Suprapubic skin (tissue), 4 donors: Measurements from ENCODE around the gene GATA6. TPM values are rescaled to one million over a fixed set of nuclear protein-coding genes. Genes with fewer than 3 reads are reported as not detected.

Experiments
- DNase-seq, 2 donors: peaks; one replicate each; pipeline ENCODE4 v3.0.0-alpha.2; 2019; ENCODE audit warnings: low spot score in 2 of 2
- H3K27ac ChIP-seq: fragments of 200-600 bp; sonication (generic); one replicate; pipeline ENCODE4 v1.5.1; 2019
- H3K27me3 ChIP-seq: fragments of 200-600 bp; sonication (generic); one replicate; pipeline ENCODE4 v1.5.1; 2019
- H3K36me3 ChIP-seq: fragments of 200-600 bp; sonication (generic); one replicate; pipeline ENCODE4 v1.5.1; 2019
- H3K4me1 ChIP-seq: fragments of 200-600 bp; sonication (generic); one replicate; pipeline ENCODE4 v1.5.1; 2019
- H3K4me3 ChIP-seq: fragments of 200-600 bp; sonication (generic); one replicate; pipeline ENCODE4 v1.5.1; 2019; ENCODE audit warnings: mild to moderate bottlenecking
- H3K9me3 ChIP-seq: fragments of 200-600 bp; sonication (generic); one replicate; pipeline ENCODE4 v1.5.1; 2019
- EP300 ChIP-seq: sonication (generic); formaldehyde crosslinking; IDR thresholded peaks from one replicate; pipeline ENCODE4 v1.6.1; 2017; ENCODE audit warnings: antibody characterized with exemption
- POLR2A ChIP-seq, 2 donors: fragments of 450-650 bp; IDR thresholded peaks; one replicate each; pipeline ENCODE4 v1.6.1; 2017; ENCODE audit warnings: antibody characterized with exemption in 2 of 2, mild to moderate bottlenecking in 2 of 2, moderate library complexity in 2 of 2
- POLR2AphosphoS5 ChIP-seq, 3 donors: sonication (generic); formaldehyde crosslinking; IDR thresholded peaks; one replicate each; pipeline ENCODE4 v1.6.1; 2017; ENCODE audit warnings: antibody characterized with exemption in 3 of 3
- WGBS: methylation state at CpG from one replicate; pipeline ENCODE4 v1.1.5; 2018; 5-methylcytosine and 5-hydroxymethylcytosine counted together
- total RNA-seq, 4 donors: library from RNA; depleted of rRNA; stranded (reverse); fragments of >200 nt; gene quantifications; one replicate each; pipeline ENCODE4 v1.1.0, GENCODE V29; 2016
- TF ChIP-seq, protein P1 (sequence below), 2 donors: fragments of 200-600 bp in 1 of 2; fragments of 450-650 bp in 1 of 2; sonication (generic) in 1 of 2; IDR thresholded peaks; one replicate each; pipeline ENCODE4 v1.5.1; 2016 to 2019; ENCODE audit warnings: antibody characterized with exemption in 2 of 2, mild to moderate bottlenecking in 1 of 2, moderate library complexity in 1 of 2

Gene GATA6
- total RNA-seq, 4 donors from 2014 or later = 2.1 to 3.4 (median 2.6) TPM

DNA sequence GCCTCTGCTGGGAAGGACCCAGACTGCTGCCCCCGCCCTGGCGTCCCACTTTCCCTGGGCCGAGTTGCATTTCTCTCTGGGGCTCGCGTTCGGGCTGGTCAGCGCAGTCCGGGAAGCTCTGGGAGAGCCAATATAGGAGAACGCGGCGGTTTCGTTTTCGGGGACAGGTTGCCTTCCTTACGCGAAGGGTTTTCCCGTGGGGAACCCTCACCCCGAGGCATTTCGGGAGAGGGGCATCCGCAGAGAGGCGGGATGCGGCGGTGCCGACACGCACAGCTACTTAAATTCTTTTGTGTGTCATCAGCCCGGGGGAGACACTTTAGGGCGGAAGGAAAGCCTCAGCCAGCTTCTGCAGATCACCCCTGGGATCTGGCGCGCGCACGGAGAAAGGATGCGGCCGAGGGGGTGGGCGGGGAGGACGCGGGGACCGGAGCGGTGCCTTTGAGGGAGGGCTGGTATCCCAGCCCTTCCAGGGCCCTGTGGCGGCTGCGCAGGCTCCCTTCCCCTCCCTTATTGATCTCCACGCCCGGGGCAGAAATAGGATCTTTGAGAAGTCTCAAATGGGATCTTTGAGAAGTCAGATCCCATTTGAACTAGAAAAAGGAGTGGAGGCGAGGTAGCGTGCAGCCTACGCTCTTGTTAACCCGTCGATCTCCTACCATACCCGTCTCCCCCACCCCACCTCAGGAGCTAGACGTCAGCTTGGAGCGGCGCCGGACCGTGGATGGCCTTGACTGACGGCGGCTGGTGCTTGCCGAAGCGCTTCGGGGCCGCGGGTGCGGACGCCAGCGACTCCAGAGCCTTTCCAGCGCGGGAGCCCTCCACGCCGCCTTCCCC, 1.2 kb downstream of the GATA6 start:
- no peaks in the 10 kb centered on the region for H3K36me3 ChIP-seq
- TF ChIP-seq POLR2A (IDR thresholded peaks at IDR 0.05) (no peak), POLR2AphosphoS5 (IDR thresholded peaks at IDR 0.05) (no peak), EP300 (no peak)
- TF ChIP-seq, protein P1, sequence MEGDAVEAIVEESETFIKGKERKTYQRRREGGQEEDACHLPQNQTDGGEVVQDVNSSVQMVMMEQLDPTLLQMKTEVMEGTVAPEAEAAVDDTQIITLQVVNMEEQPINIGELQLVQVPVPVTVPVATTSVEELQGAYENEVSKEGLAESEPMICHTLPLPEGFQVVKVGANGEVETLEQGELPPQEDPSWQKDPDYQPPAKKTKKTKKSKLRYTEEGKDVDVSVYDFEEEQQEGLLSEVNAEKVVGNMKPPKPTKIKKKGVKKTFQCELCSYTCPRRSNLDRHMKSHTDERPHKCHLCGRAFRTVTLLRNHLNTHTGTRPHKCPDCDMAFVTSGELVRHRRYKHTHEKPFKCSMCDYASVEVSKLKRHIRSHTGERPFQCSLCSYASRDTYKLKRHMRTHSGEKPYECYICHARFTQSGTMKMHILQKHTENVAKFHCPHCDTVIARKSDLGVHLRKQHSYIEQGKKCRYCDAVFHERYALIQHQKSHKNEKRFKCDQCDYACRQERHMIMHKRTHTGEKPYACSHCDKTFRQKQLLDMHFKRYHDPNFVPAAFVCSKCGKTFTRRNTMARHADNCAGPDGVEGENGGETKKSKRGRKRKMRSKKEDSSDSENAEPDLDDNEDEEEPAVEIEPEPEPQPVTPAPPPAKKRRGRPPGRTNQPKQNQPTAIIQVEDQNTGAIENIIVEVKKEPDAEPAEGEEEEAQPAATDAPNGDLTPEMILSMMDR (IDR thresholded peaks at IDR 0.05) = no peak
- peak overlapping the region; percentile 28 for H3K27ac ChIP-seq
- no peaks in the 10 kb centered on the region for H3K9me3 ChIP-seq
- H3K27me3 ChIP-seq = peaks cover 100% of the 10 kb centered on the region
- H3K4me1 ChIP-seq = peaks cover 64% of the 10 kb centered on the region
- peak overlapping the region; percentile 71 for H3K4me3 ChIP-seq
- DNase-seq = peak in 1 of 2 donors; percentile 69
- 0% methylated on average over 18 of the region's 66 CpGs for WGBS

DNA sequence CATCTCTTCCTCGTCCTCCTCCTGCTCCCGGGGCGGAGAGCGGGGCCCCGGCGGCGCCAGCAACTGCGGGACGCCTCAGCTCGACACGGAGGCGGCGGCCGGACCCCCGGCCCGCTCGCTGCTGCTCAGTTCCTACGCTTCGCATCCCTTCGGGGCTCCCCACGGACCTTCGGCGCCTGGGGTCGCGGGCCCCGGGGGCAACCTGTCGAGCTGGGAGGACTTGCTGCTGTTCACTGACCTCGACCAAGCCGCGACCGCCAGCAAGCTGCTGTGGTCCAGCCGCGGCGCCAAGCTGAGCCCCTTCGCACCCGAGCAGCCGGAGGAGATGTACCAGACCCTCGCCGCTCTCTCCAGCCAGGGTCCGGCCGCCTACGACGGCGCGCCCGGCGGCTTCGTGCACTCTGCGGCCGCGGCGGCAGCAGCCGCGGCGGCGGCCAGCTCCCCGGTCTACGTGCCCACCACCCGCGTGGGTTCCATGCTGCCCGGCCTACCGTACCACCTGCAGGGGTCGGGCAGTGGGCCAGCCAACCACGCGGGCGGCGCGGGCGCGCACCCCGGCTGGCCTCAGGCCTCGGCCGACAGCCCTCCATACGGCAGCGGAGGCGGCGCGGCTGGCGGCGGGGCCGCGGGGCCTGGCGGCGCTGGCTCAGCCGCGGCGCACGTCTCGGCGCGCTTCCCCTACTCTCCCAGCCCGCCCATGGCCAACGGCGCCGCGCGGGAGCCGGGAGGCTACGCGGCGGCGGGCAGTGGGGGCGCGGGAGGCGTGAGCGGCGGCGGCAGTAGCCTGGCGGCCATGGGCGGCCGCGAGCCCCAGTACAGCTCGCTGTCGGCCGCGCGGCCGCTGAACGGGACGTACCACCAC, 2.1 kb downstream of the GATA6 start:
- no peak overlapping the region for H3K27ac ChIP-seq
- peaks cover 100% of the 10 kb centered on the region for H3K27me3 ChIP-seq
- 25% methylated on average over 38 of the region's 120 CpGs for WGBS
- no peak for DNase-seq
- H3K36me3 ChIP-seq = no peaks in the 10 kb centered on the region
- TF ChIP-seq, protein P1 (IDR thresholded peaks at IDR 0.05) = no peak
- TF ChIP-seq POLR2AphosphoS5 (IDR thresholded peaks at IDR 0.05) = no peak
- TF ChIP-seq EP300 = no peak
- no peak for TF ChIP-seq POLR2A (IDR thresholded peaks at IDR 0.05)
- peaks cover 55% of the 10 kb centered on the region for H3K4me1 ChIP-seq
- H3K4me3 ChIP-seq = peak overlapping the region; percentile 71
- no peaks in the 10 kb centered on the region for H3K9me3 ChIP-seq

DNA sequence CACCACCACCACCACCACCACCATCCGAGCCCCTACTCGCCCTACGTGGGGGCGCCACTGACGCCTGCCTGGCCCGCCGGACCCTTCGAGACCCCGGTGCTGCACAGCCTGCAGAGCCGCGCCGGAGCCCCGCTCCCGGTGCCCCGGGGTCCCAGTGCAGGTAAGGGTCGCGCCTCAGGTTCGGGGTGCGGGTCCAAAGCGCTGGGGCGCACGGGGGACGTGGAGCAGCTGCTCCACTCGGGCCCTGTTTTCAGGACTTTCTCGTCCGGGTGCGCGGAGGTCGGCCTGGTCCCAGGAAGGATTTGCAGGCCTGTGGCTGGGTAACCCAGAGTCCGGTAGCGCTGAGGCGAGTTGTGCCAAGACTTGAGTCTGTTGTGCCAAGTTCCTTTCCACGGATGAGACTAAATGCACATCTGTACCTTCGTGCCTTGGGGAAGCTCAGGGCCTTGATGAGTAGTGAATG, 2.8 kb downstream of the GATA6 start:
- no peak for DNase-seq
- H3K36me3 ChIP-seq = no peaks in the 10 kb centered on the region
- H3K27me3 ChIP-seq = peaks cover 100% of the 10 kb centered on the region
- H3K4me3 ChIP-seq = peak overlapping the region; percentile 71
- TF ChIP-seq EP300 (no peak), POLR2AphosphoS5 (IDR thresholded peaks at IDR 0.05) (no peak), POLR2A (IDR thresholded peaks at IDR 0.05) (no peak)
- TF ChIP-seq, protein P1 (IDR thresholded peaks at IDR 0.05) = no peak
- H3K27ac ChIP-seq = no peak overlapping the region
- H3K9me3 ChIP-seq = no peaks in the 10 kb centered on the region
- 22% methylated on average over 9 of the region's 34 CpGs for WGBS
- H3K4me1 ChIP-seq = peaks cover 56% of the 10 kb centered on the region

DNA sequence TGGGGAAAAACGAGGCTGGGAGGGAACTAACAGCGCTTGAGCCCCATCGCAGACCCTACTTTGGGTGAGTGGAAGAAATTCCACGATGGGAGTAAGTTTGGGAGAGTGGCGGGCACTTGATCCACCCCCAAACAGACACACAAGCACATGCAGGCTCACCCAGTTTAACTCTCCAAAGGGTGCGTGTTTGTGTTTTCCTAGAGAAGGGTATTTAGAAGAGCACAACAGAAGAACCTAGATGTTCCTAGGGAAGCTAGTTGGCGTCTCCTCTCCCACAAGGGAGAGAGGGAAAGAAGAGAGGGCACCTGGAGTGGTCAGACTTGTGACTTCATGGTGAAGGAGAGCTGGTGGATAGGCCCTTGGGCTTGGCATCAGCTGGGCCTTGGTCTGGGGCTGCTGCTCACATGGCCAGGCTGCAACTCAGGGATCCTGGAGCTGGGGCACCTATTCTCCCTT, 3.2 kb downstream of the GATA6 start:
- Histone ChIP-seq H3K27ac (no peak overlapping the region), H3K27me3 (peaks cover 100% of the 10 kb centered on the region), H3K9me3 (no peaks in the 10 kb centered on the region), H3K4me1 (peaks cover 51% of the 10 kb centered on the region), H3K4me3 (peak overlapping the region; percentile 71), H3K36me3 (no peaks in the 10 kb centered on the region)
- TF ChIP-seq POLR2AphosphoS5 (IDR thresholded peaks at IDR 0.05) (no peak), EP300 (no peak), POLR2A (IDR thresholded peaks at IDR 0.05) (no peak)
- TF ChIP-seq, protein P1 (IDR thresholded peaks at IDR 0.05) = no peak
- no peak for DNase-seq
- 76% methylated on average over 7 of the region's 7 CpGs for WGBS
